8988T (cell line): Measurements from ENCODE around the gene TTF2.

Experiments
- DNase-seq: peaks from one replicate; pipeline ENCODE4 v3.0.0; 2011

TTF2 gene

DNA sequence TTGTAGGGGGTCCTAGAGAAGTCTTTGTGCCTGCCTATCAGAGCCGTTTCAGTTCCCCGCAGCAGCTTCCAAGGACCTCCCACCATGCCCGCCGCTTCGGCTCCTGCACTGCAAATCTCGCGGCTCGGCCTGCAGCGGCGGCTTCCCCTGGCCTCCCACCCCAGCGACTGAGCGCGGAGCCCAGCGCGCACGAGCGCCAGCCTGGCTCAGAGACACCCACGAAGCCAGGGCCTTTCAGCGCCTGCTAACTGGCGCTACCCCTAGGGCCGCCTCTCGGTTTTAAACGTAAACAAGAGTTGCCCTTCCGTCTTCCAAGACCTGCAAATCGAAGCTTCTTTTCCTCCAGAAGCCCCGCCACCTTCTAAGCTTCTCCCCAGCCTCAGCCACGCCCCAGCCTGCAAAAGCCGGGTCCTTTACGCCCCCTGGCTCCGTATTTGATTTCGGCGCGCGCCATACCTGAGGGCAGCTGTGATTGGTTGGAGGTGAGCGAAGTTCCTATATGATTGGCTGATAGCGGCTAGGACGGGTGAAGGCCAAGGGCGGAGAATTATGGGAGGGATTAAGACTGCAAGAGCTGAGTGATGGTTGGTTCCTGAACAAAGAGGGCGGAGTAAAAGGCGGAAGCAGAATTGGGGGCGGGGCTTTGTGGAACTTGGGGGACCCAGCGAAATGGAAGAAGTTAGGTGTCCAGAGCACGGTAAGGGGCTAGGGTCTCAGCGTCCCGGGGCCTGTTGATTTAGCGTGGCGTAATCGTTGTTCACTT is at the start of gene TTF2:
TSS of gene TTF2 (plus strand) at position 649 of the 763 bp plus-strand sequence. CDS start at position 670, 21 bp downstream.
- peak; percentile 50 for DNase-seq

DNA sequence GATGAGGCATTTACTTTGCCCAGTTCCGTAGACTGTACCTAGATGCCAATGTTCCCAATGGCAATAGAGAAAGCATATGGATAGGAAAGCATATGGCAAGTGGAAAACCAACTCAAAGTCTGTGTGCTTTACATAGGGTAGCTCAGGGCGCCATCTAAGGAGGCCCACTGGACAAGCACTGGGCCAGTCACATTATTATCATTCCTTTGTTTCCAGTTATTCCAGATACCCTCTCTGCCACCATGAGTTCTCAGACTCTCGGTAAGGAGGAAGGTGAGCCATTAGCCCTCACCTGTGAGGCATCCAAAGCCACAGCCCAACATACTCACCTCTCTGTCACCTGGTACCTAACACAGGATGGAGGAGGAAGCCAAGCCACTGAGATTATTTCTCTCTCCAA is 48.8 kb upstream of the TTF2 start:
- DNase-seq: no peak

DNA sequence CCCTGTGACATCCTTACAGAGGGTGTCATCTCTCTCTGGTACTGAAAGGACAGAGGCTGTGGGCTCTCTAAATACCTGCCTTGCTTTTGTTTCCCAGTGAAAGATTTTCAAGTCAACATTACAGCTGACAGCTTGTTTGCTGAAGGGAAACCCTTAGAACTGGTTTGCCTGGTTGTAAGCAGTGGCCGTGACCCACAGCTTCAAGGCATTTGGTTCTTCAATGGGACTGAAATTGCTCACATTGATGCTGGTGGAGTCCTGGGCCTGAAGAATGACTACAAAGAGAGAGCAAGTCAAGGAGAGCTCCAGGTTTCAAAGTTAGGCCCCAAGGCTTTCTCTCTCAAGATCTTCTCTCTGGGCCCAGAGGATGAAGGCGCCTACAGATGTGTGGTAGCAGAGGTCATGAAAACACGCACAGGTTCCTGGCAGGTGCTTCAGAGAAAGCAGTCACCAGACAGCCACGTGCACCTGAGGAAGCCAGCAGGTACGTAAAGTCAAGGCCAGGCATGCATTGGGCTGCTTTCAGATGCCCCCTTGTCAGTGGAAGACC is 46.7 kb upstream of the TTF2 start:
- no peak for DNase-seq

DNA sequence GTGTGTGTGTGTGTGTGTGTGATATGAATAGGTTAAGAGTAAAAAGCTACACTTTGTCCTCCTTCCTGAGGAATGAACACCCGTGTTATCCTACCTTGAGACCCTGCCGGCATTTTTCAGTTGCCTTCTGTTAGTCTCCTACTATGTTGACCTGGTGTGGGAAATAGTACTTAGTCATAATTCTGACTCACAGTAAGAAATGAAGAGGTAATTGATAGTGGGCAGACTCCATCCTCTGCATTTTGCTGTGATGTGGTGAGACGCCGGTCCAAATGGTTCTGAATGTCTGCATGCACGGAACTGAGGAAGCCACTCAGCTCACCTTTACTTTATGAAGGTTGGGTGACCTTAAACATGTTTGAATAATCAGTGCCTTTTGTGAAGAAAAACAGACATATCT is 45.9 kb upstream of the TTF2 start:
- DNase-seq: no peak

DNA sequence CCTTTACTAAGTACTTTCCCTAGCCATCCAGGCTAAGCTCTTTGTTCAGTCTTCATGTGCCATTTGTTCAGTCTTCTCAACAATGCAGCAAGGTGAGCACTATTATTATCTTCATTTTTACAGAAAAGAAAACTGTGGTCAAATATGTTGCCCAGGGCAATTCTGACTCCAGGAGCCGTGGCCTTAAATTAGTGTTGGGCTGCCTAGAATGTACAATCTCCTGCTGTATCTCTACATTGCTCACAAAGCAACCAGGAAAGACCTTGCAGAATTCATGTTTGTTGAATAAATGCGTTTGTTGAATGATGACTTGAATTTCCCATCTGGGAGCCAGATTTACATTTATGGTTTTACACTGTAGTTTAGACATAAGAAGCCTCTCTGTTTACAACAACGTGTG is 44.4 kb upstream of the TTF2 start:
- no peak for DNase-seq

DNA sequence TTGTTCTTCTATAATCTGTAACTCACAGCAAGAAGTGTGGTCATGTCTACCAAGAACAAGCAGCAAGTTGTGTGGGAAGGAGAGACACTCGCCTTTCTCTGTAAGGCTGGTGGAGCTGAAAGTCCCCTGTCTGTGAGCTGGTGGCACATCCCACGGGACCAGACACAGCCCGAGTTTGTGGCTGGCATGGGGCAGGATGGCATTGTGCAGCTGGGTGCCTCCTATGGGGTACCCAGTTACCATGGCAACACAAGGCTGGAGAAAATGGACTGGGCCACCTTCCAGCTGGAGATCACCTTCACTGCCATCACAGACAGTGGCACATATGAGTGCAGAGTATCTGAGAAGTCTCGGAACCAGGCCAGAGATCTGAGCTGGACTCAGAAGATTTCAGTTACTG is 43.1 kb upstream of the TTF2 start:
- DNase-seq: no peak

DNA sequence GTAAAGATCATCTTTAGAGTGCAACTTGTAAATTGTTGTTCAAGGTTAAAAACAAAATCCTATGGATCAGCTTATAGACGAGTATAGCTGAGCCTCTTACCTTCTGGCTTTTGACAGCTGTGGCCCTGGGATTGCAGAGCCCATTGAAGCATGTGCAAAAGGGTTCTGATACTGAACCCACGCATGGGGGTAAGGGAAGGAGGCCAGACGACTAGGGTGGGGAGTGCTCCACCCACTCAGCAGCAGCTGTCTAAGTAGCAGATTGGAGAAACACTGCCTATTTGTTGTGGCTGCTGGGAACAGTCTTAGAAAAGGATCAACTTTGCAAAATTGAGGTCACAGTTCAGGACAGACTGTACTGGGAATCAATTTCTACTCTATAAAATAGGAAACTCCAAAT is 42.5 kb upstream of the TTF2 start:
- no peak for DNase-seq

DNA sequence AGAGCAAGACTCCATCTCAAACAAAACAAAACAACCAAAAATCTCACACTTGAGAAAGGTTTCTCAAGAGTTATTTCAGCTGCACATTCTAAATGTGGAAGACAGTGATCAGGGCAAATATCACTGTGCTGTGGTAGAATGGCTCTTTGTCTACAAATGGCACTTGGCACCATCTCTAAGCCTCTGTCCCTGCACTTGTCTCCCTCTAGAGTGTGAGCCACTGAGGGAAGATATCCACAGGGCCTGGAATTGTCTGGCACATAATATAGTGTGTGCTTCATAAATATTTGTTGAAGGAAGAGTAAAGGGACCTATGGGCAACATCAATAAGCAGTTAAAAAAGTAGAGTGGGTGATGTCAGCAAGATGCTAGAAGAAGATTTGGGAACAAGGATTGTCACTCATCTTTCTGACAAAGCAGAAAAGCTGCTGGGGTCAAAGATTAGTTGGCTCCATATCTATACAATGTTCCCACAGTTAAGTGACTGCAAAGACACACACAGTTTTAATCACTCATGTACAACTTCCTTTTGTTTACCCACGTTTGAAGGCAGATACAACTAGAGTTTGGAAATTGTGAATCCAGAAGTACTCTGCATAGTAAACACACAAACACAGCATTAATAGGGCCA is 39.5 kb upstream of the TTF2 start:
- DNase-seq: no peak

DNA sequence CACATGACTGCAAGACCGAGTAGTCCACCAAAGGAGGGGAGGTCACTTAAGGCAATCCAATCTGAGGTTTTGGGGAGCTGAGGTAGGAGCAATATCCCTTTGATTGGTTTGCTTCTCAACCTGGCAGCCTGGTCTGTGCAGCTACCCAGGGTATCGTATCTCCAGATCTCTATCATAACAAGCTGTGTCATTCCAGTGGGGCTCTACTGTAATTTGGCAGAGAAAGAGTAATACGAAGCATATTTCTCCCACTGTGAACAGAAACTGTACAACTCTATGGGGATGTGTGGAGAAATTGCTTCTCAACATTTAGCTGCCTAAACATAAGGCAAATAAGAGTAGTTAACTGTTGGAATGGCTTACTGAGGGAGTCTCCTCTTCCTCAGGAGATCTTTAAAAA is 38.0 kb upstream of the TTF2 start:
- DNase-seq: no peak

DNA sequence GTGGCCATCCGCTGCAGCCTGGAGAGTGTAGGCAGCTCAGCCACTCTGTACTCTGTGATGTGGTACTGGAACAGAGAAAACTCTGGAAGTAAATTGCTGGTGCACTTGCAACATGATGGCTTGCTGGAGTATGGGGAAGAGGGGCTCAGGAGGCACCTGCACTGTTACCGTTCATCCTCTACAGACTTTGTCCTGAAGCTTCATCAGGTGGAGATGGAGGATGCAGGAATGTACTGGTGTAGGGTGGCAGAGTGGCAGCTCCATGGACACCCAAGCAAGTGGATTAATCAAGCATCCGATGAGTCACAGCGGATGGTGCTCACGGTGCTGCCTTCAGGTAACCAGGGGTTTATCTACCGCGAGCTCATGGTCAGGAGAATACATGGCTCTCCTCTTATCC is 34.6 kb upstream of the TTF2 start:
- no peak for DNase-seq

DNA sequence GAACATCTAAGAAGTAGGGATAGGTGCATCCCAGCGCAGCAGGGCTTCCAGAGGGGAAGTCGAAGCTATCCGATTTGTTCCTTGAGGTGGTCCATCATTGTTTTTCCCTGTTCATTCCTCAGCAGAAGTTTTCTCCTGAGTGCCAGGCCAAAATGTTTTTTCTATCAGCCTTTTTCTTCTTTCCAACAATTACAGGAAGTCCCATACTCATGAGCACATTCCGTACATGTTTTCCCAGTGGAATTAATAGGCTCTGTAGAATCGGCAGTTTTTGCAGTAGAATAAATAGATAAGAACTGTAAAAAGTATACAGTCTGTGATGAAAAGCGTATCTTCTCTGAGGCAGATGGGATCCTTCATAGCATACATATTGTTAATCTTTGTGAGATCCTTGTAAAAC is 33.8 kb upstream of the TTF2 start:
- DNase-seq: no peak

DNA sequence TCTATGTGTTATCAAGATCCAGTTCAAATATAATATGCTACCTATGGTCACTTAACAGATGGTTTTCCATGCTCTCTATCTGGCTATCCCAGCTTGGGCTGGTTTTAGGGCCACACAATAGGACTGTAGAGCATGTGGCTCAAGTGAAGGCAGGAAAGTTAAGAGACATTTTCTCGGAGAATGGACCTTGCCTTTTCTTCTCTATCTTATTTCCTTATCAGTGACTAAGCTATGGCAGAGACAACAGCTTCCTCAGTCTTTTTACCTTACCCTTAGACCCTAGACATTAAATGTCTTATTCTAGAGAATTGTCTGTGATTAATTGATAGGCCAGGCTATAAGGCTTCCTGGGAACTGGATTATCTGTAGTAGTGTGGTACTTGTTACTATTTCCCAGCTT is 30.4 kb upstream of the TTF2 start:
- DNase-seq: no peak

DNA sequence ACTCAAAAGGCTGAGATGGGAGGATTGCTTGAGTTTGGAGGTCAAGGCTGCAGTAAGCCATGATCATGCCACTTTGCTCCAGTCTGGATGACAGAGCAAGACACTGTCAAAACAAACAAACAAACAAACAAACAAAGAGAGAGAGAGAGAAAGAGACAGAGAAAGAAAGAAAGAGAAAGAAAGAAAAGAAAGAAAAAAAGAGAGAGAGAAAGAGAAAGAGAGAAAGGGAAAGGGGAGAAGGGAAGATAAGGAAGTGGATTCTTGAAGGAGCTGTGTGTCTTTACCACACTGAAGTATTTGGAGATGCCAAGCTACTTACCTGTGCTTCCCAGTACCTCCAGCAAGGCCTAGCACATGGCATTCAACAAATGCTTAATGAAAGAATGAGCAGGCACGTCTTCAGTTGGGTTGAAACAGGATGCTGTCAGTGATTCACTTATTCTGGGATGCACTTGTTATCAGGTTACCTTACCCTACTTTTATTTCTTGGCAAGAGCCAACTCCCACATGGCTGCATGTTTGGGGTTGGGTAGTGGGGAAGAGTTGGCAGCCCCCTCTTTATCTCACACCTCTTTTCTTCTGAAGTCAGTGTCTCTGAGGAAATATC is 29.8 kb upstream of the TTF2 start:
- no peak for DNase-seq

DNA sequence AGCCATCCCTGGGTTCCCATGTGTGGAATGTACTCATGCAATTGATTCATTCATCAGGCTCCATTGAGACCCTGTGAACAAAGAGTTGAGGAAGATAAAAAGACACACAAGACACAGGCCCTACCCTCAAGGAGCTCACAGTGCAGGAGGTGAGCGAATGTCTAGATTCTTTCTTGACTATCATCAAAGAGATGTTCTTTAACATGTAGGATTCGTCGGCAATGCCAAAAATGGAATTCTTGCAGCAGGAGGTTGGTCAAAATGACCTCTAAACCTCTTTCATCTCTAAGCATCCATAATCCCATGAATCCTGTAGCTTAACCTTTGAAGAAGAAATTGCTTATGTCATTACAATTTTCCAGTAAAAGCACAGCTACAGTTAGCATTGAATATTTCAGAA is 27.9 kb upstream of the TTF2 start:
- DNase-seq: no peak

DNA sequence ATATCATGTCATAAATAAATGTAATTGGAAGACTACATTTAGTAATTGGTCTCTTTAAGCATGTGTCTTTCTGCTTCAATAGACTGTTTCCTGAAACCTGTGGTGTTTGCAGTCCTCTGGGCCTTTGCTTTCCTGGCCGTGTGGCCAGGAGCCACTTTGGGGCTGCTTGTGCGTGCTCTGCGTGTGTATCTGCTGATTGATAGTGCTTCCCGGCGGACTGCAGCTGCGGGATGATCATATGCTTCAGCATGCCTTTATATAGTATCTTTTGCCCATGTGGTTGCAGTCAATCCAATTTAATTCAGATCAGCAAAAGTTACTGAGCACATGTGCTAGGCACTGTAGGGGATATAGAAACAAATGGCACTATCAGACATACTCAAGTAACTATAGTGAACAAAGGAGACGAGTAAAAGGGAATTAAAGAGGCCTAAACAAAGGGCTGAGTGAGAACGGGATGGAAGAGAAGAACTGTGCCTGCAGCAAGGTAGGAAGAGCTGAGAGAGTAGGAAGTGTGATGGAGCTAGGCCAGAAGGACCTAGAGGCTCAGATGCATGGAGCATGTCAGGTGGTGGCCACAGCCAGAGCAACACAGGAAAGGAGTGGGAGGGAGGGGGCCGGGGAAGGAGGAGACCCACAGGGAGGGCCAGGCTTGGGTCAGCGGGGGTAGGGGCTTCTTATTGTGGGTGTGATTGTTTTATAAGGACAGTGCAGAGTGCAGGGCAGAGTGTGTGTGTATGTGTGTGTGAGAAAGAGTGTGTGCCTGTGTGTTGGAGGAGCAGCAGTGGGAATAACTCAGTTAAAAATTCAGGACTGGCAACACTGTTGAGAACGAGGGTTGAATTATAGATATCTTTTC is 27.2 kb upstream of the TTF2 start:
- no peak for DNase-seq

DNA sequence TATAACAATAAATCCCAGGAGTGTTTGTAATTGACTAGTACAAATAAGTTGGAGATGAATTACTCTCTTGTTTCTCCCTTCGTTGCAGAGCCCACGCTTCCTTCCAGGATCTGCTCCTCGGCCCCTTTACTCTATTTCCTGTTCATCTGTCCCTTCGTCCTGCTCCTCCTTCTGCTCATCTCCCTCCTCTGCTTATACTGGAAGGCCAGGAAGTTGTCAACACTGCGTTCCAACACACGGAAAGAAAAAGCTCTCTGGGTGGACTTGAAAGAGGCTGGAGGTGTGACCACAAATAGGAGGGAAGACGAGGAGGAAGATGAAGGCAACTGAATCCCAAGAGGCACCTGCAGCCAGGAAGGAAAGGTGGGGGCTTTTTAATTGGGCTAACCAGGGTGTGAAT is 26.4 kb upstream of the TTF2 start:
- DNase-seq: no peak

DNA sequence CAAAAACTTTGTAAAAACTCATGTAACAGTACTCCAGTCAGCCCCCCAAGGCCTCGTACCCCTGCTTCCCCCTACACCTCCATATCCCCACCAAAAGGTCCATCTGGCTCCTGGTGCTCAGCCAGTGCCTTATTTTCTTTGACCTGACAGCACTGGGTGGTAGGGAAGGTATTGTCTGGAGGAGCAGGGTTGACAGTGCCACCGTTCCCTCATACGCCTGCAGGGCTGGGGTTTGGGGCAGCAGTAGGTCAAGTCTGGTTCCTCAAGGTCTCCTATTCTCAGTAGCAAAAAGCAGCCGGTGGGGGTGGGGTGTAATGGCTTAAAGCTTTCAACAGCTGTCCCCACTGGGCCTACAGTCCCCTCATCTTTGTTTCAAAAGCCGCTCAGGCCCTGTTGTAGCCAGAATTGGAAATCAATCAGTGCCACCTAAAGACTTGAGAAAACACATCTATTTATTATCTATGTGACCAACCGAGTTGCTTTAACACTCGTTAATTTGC is 25.3 kb upstream of the TTF2 start:
- no peak for DNase-seq

DNA sequence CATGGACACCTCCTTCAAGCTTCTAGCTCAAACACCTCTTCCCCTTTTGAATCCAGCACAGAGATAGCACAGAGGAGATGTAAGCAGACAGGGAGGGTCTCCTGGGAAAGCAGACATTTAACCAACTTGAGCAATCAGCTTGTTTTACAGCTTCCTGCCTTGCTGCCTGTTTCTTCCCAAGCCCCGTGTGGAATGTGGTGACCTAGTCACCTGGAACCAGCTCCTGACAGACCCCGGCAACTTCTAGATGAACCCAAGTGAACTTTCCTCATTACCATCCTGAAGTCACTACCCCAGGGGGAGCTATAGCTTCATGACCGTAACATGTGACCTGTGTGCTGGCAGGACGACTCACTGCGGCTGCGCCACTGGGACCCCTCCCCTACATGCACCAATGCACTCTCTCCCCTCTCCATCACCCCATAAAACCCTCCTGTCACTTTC is 24.1 kb upstream of the TTF2 start:
- no peak for DNase-seq

DNA sequence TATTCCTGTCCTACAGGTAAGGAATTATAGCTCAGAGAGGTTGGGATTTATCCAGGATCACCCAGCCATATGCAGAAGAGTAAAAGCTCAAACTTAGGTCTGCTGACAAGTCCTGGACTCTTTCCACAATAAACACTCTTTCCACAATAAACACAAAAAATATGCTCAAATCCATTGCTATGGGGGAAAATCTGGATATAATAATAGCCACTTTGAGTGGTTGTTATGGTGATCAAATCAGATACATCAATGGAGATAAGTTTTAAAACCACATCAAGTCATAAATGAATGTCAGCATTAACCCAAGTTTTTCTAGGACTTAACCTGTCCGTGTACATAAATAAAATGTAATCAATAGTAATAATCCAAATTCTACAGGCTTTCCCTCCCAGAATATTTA is 22.3 kb upstream of the TTF2 start:
- DNase-seq: no peak

DNA sequence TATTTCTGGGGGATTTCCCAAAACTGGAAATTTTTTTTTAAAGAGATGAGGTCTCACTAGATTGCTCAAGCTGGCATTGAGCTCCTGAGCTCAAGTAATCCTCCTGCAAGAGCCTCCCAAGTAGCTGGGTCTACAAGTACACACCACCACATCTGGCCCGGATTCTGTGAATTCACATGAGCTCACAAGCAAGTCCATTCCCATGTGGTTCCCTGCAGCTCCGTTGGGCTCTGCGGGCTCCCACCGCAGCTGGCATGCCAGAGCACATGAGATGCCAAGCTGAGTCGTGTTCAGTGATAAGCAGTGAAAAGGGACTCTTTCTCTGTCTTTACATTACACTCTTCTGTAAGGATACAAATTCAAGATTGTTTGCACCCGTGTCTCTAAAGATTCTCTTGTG is 21.9 kb upstream of the TTF2 start:
- DNase-seq: no peak

DNA sequence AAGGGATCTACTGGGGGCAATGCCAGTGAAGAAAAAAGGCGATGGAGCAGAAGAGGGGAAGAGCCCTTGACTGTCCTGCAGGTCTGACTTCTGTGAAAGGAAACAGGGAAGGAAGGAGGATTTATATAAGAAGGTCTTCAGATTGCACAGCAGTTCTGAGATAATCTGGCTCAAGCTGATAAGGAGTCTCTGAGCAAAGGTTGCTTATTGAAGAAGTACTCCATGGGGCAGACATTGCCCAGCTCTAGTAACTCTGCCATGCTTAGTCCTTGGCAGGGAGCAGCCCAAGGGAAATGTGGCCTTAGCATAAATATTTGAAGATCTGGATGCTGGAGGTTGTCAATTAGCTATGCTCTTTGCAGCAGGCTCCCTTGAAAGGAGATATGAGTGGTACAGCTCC is 15.9 kb upstream of the TTF2 start:
- no peak for DNase-seq

DNA sequence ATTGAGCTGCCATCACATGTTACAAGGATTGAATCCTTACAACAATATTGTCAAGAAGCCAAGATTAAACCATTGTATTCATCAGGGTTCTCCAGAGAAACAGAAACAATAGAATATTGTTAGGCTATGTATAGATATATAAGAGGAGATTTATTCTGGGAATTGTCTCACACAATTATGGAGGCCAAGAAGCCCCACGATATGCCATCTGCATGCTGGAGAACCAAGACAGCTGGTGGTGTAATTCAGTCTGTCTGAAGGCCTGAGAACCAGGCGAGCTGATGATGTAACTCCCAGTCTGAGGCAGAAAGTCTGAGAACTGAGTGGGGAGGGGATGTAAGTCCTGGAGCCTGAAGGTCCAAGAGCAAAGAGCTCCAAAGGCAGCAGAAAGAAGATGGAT is 14.5 kb upstream of the TTF2 start:
- DNase-seq: no peak

DNA sequence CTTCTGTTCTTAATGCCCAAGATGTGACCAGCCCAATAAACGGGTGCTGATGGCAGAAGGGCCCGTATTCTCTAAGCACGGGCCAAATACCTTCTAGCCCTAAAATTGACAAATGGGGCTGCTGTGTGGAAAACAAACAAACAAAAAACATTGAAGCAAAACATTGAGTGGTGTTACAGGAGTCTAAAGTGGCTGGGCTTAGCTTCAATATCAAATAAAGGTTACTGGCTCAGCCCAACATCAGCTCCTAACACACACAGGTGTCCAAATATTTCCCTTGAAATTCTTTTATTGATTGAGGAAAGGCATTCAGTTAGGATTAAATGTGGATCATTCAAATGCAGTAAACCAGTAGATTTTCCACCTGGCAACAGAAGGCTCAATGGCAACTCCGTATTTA is 13.3 kb upstream of the TTF2 start:
- DNase-seq: no peak
